ENCODE data around the gene FGF11. TPM values are rescaled to one million over a fixed set of nuclear protein-coding genes. Genes with fewer than 3 reads are reported as not detected.

FGF11 gene
- total and polyA plus RNA-seq, 2 of the 4 experiments (the other 2 are of a cell fraction) = 0.18 to 1.1 TPM

- Histone ChIP-seq H4K20me1 (ENCODE audit: insufficient read depth, low read length) (no peaks in the 10 kb centered on the region; the same call in 1 of the 2 replicates), H4K8ac (ENCODE audit: low read depth in 2 of 2, low read length in 2 of 2) (no peak overlapping the region), H3K4me3 (ENCODE audit: insufficient read depth, low read depth, low read length) (no peak overlapping the region), H3K9me1 (ENCODE audit: insufficient read depth, low read length) (no peaks in the 10 kb centered on the region), H3K4me2 (ENCODE audit: low read depth, low read length) (no peak overlapping the region), H3K18ac (ENCODE audit: low read depth, low read length) (no peak overlapping the region), H2AK5ac (ENCODE audit: low read depth, low read length) (no peak overlapping the region), H2AK9ac (replicated peaks; ENCODE audit: low read depth, low read length, poor library complexity) (no peak overlapping the region), H3K4me1 (ENCODE audit: control insufficient read depth, insufficient read depth, low read length) (no peaks in the 10 kb centered on the region), H4K91ac (ENCODE audit: insufficient read depth, low read depth, low read length) (no peak overlapping the region), H3K27me3 (ENCODE audit: control insufficient read depth, insufficient read depth, low read length) (no peaks in the 10 kb centered on the region; the same call in 1 of the 2 replicates), H4K5ac (ENCODE audit: low read depth, low read length) (no peak overlapping the region), H2AFZ (replicated peaks; ENCODE audit: low read length, poor library complexity) (no peak overlapping the region), H3K23ac (ENCODE audit: low read depth, low read length) (no peak overlapping the region), H2BK120ac (ENCODE audit: low read depth, low read length) (no peak overlapping the region), H2BK5ac (ENCODE audit: low read depth, low read length, poor library complexity, severe bottlenecking) (no peak overlapping the region), H3K9me3 (ENCODE audit: control insufficient read depth, insufficient read depth, low read length) (no peaks in the 10 kb centered on the region), H3K4ac (ENCODE audit: low read depth, low read length) (no peak overlapping the region), H3K36me3 (ENCODE audit: control insufficient read depth, insufficient read depth, low read length) (no peaks in the 10 kb centered on the region), H3K14ac (replicated peaks; ENCODE audit: low read depth, low read length) (no peak overlapping the region), H2BK20ac (ENCODE audit: low read depth, low read length) (no peak overlapping the region), H3K79me1 (ENCODE audit: low read depth in 1 of 2, low read length in 2 of 2) (peaks cover 0 to 2% of the 10 kb centered on the region in 2 experiments; a peak in 1 of 4 replicates), H2BK15ac (ENCODE audit: low read depth, low read length) (no peak overlapping the region), H3K27ac (ENCODE audit: insufficient read depth, low read length) (no peak overlapping the region), H3K9ac (ENCODE audit: low read depth, low read length) (no peak overlapping the region), H3K56ac (ENCODE audit: extremely low read depth, insufficient read depth, low read length) (no peak overlapping the region)
- no TSS peak for BruUV-seq (replicated peaks)
- ChIA-PET CTCF (no interaction called here), POLR2A (ENCODE audit: unreplicated experiment) (no interaction called here)
- ATAC-seq (ENCODE audit: low read depth) = no peak
- 90% methylated on average over 7 of the region's 11 CpGs; no CpG with 5 or more reads in 1 of the 2 experiments for WGBS, 2 experiments (ENCODE audit: extremely low coverage in 2 of 2, insufficient read length in 1 of 2)
- in situ Hi-C loops (cut with MboI; ENCODE audit: low sequenced_read_pairs) = no loop called here
- dilution Hi-C loops (cut with HindIII; ENCODE audit: low sequenced_read_pairs, unreplicated experiment) = no loop called here
- intact Hi-C loops (cut with micrococcal nuclease) = no loop called here
- no peak for DNase-seq
- no peak for TF ChIP-seq RCOR1 (IDR thresholded peaks at IDR 0.05; ENCODE audit: insufficient replicate concordance, low read length)
- no peak for TF ChIP-seq MAFK (IDR thresholded peaks at IDR 0.05; ENCODE audit: low read depth, low read length)
- no peak for TF ChIP-seq CTCF (conservative IDR thresholded peaks at IDR 0.05; ENCODE audit: low read depth, low read length)
- no peak for TF ChIP-seq BHLHE40 (IDR thresholded peaks at IDR 0.05; ENCODE audit: low read depth, low read length)
- no peak for TF ChIP-seq RAD21 (IDR thresholded peaks at IDR 0.05; ENCODE audit: low read length)
- TF ChIP-seq CHD1 (IDR thresholded peaks at IDR 0.05; ENCODE audit: low read depth, low read length) = no peak
These were observed 7.0 kb upstream of the FGF11 start for GRCh38 chr17:7432296-7432695.
